ENCODE results near the gene ITGB5. TPM values are rescaled to one million over a fixed set of nuclear protein-coding genes. Genes with fewer than 3 reads are reported as not detected.

Gene ITGB5
- total RNA-seq, 1 experiment from 2014 or later: 339 TPM

GRCh38 chr3:124793054-124793739 is 94.0 kb downstream of the ITGB5 start:
- POLR2A ChIA-PET: interaction anchor here (0.5 kb wide), 1 partner anchor 258 kb away, joined by 3 read pairs; no protein-coding TSS in a partner anchor
- DNase-seq (ENCODE audit: low spot score): no peak
- no peaks in the 10 kb centered on the region for H3K4me1 Mint-ChIP-seq
- H3K27me3 Mint-ChIP-seq (ENCODE audit: low read depth): no peaks in the 10 kb centered on the region
- H3K9me3 Mint-ChIP-seq: no peaks in the 10 kb centered on the region
- no peak for TF ChIP-seq USF1 (CRISPR knock-in tag; IDR thresholded peaks at IDR 0.05)
- no peak for TF ChIP-seq ATF2 (CRISPR knock-in tag; IDR thresholded peaks at IDR 0.05; ENCODE audit: borderline replicate concordance, low read depth)
- no peak for TF ChIP-seq FOXP4 (CRISPR knock-in tag; IDR thresholded peaks at IDR 0.05)
- no peak for TF ChIP-seq AFF4 (CRISPR knock-in tag; IDR thresholded peaks at IDR 0.05; ENCODE audit: borderline replicate concordance)
- TF ChIP-seq ZNF121 (CRISPR knock-in tag; IDR thresholded peaks at IDR 0.05): no peak
- no peak for TF ChIP-seq IRF1 (CRISPR knock-in tag; IDR thresholded peaks at IDR 0.05)
- TF ChIP-seq NFYB (CRISPR knock-in tag; conservative IDR thresholded peaks at IDR 0.05; ENCODE audit: low read depth): no peak
- no peak for TF ChIP-seq FOXP1 (CRISPR knock-in tag; IDR thresholded peaks at IDR 0.05; ENCODE audit: borderline replicate concordance)
- no peak for TF ChIP-seq HMGXB4 (CRISPR knock-in tag; IDR thresholded peaks at IDR 0.05)
- no peak for TF ChIP-seq SMAD3 (CRISPR knock-in tag; IDR thresholded peaks at IDR 0.05; ENCODE audit: borderline replicate concordance)
- TF ChIP-seq ARID4B (CRISPR knock-in tag; IDR thresholded peaks at IDR 0.05; ENCODE audit: borderline replicate concordance): no peak
- no peak for TF ChIP-seq NFATC4 (CRISPR knock-in tag; IDR thresholded peaks at IDR 0.05)
- no peak for TF ChIP-seq AR (CRISPR knock-in tag; IDR thresholded peaks at IDR 0.05)
- TF ChIP-seq JUN (CRISPR knock-in tag; IDR thresholded peaks at IDR 0.05): no peak
- no peak for TF ChIP-seq ZNF317 (CRISPR knock-in tag; IDR thresholded peaks at IDR 0.05; ENCODE audit: borderline replicate concordance, low read depth)
- peaks cover 67% of the 10 kb centered on the region for H3K36me3 Mint-ChIP-seq
- peak overlapping the region; percentile 84; the same call in 1 of the 2 replicates for H3K27ac Mint-ChIP-seq
- no peak for ATAC-seq
- no peak overlapping the region for H3K4me3 Mint-ChIP-seq
- CTCF ChIA-PET: no interaction called here

Measured in WTC11 (cell line).